Activated CD4-positive, alpha-beta T cell treated with anti-CD3 and anti-CD28 coated beads for 4 hours (primary cell): ENCODE measurements around the gene ANKRA2.

Experiments
- DNase-seq, 2 donors: peaks; one replicate each; pipeline ENCODE4 v3.0.0-alpha.2; 2020

The ANKRA2 gene

DNA sequence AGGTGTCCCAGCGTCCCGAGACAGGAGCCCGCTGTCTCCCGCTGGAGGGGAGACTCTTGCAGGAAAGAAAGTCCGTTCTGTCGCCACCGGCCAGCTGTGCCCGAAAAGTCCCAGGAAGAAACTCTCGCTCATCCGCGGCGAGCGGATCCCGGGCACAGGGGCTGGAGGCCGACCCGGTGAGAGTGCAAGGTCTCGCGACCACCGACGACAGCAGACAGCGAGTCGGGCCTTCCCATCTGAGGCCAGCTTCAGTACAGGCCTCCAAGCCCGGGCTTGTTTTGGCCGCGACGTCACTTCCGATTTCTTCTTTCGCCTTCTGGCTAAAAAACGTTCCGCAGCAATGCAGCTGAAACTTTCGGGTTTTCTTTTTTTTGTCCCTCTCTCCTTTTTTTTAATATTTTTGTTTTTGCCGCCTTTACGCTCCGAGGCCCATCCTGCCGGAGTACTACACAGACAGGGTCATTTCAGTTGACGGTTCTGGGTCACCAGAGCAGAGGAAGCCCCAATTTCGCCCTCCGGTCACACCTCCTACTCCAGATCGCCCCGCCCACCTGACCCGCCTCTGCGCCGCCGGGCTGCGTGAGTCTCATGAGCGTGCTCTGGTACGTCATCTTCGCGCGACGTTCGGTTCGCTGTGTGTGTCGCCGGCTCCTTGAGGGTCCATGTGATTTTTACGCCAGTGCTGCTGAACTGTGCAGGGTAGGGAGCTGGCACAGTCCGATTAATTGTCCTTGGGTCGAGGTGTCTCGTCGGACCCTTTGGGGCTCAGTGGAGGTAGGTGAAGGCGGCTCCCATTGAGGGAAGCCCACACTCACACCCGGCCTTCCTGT is at the start of gene ANKRA2, which contains the start of gene UTP15:
Gene ANKRA2 (minus strand): TSS at position 501 of the 830 bp plus-strand sequence. CDS start 2,758 bp downstream, outside the sequence.
Gene UTP15 (plus strand): TSS at position 605 of the 830 bp plus-strand sequence. CDS start 1,602 bp downstream, outside the sequence.
- peak; percentile 98 to 100 for DNase-seq

GRCh38 chr5:73615085-73615484 is 49.6 kb upstream of the ANKRA2 start:
- no peak for DNase-seq

- no peak for DNase-seq
Observed at GRCh38 chr5:73612799-73613198, 47.4 kb upstream of the ANKRA2 start.

GRCh38 chr5:73607228-73607627 is 41.8 kb upstream of the ANKRA2 start:
- DNase-seq, result no peak

- no peak for DNase-seq
Observed at GRCh38 chr5:73606206-73606753, 40.8 kb upstream of the ANKRA2 start.

DNA sequence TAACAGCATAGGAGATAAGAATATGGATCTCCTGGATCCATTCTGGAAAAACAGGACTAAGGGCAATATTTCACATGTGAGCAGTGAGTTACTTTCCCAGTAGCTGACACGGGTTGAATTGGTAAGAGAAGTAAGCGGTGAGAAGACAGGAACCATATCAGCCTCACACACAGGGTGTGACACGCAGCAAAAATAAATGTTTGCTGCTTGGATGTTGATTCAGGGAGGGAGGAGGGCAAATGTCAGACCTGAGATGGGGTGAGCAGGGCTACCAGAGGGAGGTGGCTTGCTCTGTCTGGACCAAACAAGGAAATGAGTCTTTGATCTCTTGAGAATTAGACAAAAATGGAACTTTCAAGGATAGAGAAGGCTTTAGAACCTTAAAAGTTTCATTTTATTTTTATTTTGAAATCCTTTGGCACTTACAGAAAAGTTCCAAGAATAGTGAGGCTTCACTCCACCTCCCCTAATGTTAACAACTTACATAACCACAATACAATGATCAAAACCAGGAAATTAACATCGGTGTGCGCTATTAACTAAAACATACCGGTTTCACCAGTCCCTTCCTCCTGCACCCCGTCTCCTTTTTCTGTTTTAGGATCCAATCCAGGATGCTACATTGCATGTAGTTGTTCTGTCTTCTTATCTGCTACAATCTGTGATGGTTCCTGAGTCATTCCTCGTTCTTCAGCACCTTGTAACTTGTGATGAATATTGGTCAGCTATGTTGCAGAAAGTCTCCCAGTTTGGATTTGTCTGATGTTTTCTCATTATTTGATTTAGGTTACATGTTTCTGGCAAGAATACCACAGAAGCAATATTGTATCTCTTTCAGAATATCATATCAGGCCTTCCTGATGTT is 40.0 kb upstream of the ANKRA2 start:
- DNase-seq, result no peak

DNA sequence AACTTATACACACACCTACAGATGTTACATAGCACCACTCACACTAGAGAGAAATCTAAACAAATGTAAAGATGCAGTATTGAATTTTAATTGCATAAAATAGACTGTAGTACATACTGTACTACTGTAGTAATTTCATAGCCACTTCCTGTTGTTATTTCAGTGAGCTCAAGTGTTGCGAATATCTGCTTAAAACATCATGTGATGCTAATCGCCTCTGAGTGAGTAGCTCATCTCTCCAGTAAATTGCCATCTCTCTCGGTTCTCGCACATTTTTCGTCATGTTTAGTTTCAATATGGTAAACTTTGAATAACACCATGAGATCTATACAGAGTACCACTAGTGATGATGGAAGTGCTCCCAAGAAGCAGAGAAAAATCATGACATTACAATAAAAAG is 38.6 kb upstream of the ANKRA2 start:
- DNase-seq, result no peak

DNA sequence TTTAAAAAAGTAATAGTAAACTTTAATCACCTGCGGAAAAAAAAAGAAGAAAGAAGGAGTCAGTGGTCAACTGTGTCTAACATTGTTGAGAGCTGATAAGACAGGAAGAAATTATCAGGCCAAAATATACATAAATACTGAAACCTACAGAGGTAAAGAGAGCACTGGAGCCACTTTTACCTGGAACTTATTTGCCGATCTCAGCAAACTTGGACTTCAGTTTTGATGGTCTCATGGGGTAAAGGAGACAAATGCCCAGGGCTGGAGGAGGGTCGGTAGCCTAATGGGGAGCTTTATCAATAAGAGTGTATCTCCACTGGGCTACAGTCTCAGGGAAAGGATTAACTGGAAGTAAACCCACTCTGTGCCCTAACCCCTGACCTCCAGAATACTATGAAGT is 33.9 kb upstream of the ANKRA2 start:
- DNase-seq, result no peak

DNA sequence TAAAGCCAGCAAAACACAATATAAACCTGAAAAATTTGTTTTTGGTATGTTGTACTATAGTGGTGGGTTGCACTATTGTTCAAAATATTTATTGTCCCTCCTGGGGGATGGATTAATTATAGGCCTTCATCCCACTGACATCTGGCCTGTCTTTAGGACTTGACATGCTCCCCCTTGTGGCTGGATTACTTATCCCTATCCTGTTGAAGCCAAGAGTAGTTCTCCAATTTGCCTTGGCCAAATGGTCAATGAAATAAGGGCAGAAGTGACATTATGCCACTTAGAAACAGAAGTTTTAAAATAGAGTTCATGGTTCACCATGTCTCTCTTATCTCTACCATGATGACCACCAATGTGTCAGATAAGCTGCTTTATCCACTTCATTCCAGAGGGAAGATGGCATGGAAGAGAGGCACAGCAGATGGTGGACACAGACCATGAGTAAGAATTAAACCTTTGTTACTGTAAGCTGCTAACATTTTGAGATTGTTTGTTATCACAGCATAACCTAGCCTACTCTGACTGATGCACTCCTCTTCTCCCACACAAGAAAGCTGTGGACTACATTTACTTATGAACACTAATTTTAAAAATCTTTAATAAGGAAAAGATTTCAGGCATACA is 31.4 kb upstream of the ANKRA2 start:
- DNase-seq, result peak in 1 of 2 donors; percentile 4

DNA sequence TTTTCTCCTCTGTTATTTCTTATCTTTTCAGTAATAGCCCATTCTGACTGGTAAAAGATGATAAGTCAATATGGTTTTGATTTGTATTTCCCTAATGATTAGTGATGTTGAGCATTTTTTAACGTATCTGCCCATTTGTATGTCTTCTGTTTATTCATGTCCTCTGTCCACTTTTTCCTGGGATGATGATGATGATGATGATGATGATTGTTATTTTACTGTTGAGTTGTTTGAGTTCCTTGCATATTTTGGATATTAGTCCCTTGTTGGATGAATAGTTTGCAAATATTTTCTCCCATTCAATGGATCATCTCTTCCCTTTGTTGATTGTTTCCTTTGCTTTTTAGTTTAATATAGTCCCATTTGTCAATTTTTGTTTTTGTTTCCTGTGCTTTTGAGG is 27.1 kb upstream of the ANKRA2 start:
- DNase-seq, result no peak

GRCh38 chr5:73591698-73592501 is 26.5 kb upstream of the ANKRA2 start:
- DNase-seq, result no peak

- DNase-seq, result peak; percentile 39 to 72
Observed at GRCh38 chr5:73591102-73591695, 25.8 kb upstream of the ANKRA2 start.

DNA sequence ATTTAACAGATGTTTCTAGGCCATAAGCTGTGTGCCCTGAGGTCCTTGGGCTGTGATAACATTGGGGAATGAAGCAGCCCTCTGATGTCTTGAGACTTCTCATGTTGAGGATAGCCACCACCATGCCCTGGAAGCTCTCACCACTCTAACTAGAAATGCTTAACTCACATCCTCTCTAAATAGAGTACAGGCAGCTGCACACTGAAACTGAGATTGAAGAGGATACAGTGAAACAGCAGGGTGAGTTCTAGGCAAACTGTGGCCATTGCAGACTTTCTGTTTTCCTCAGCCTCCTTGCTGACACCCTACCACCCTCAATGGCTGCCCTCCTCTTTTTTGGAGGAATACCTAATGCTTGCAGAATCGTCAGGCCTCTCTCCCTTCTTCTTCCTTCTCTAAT is 22.5 kb upstream of the ANKRA2 start:
- DNase-seq, result no peak

GRCh38 chr5:73582285-73583145 is 17.1 kb upstream of the ANKRA2 start:
- DNase-seq, result no peak

GRCh38 chr5:73565969-73566547 is 619 bp upstream of the ANKRA2 start:
- DNase-seq, result no peak

DNA sequence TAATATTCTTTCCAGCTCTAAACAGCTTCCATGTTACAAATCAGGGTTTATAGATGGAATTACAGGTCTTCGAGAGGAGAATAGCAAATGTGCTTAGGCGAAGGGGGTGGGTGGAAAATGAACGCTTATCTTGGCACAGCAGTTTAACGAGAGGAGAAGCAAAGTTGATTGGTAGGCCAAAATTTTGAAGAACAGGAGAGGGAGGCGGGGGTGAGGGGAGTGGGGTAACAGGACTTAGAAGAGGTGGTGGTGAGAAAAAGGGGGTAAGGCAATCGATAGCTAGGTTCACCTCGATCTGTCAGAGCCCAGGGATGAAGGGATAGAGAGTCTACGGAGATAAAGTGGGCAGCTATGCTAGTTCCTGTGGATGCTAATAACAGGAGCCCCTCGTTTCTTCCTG is 764 bp downstream of the ANKRA2 start:
- DNase-seq, result no peak

GRCh38 chr5:73564018-73564417 is 1.4 kb downstream of the ANKRA2 start:
- DNase-seq, result no peak

- DNase-seq, result no peak
Observed at GRCh38 chr5:73558950-73559349, 6.5 kb downstream of the ANKRA2 start.

DNA sequence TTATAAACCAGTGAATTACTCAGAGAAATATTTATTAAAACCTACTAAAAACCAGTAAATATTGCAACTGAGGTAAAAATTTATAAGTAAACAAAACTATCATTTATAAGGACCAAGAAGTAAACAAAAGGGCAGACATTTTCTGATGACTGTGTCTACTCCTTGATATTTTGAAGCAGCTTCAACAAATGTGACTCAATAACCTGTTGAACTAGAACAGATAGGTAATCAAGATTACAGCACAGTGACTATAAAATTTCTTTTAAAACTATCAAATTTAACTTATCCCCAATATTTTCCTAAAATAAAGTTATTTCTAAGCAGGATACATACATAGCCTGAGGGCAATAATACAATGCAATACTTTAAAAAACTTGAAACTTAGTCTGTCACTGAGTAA is 12.8 kb downstream of the ANKRA2 start:
- no peak for DNase-seq

- no peak for DNase-seq
Observed at GRCh38 chr5:73550016-73550415, 15.4 kb downstream of the ANKRA2 start.
